Right lobe of liver (tissue), 4 donors: ENCODE data around the gene EHD2.

Experiments used
- POLR2A ChIP-seq: fragments of 450-650 bp; IDR thresholded peaks from one replicate; pipeline ENCODE4 v1.6.1; 2017; ENCODE audit warnings: antibody characterized with exemption, mild to moderate bottlenecking
- TF ChIP-seq, protein P1 (sequence below), 4 donors: fragments of 200-600 bp in 3 of 4; fragments of 450-650 bp in 1 of 4; IDR thresholded peaks; one replicate each; pipeline versions ENCODE4 v1.5.1 to v1.8.0; 2016 to 2022; ENCODE audit warnings: antibody characterized with exemption in 4 of 4, mild to moderate bottlenecking in 2 of 4
- donor health status: DM: no; HTN: no; CAD: no.
- donor health status: DM: no; HTN: no; CAD: no.
- donor health status: DM: no; HTN: yes; CAD: no.

DNA sequence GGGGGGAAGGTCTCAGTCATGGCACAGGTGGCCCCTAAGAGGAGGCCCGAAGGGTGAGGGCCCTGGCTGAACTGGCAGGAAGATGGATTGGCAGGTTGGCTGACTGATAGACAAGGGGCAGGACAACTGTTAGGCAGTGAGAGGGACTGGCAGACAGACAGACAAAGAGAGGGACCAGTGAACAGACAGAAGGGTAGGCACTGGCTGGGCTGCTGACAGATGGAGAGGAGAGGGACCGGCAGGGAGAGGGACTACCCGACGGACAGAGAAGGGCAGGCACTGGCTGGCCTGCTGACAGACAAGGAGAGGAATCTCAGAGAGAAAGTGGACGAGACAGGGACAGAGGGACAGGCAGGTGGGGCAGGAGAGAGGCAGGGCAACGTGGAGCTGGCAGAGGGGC is 31.8 kb upstream of the EHD2 start:
- TF ChIP-seq, protein P1, sequence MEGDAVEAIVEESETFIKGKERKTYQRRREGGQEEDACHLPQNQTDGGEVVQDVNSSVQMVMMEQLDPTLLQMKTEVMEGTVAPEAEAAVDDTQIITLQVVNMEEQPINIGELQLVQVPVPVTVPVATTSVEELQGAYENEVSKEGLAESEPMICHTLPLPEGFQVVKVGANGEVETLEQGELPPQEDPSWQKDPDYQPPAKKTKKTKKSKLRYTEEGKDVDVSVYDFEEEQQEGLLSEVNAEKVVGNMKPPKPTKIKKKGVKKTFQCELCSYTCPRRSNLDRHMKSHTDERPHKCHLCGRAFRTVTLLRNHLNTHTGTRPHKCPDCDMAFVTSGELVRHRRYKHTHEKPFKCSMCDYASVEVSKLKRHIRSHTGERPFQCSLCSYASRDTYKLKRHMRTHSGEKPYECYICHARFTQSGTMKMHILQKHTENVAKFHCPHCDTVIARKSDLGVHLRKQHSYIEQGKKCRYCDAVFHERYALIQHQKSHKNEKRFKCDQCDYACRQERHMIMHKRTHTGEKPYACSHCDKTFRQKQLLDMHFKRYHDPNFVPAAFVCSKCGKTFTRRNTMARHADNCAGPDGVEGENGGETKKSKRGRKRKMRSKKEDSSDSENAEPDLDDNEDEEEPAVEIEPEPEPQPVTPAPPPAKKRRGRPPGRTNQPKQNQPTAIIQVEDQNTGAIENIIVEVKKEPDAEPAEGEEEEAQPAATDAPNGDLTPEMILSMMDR (IDR thresholded peaks at IDR 0.05): no peak
- no peak for TF ChIP-seq POLR2A
